ENCODE data around the gene ZNF3.

DNA sequence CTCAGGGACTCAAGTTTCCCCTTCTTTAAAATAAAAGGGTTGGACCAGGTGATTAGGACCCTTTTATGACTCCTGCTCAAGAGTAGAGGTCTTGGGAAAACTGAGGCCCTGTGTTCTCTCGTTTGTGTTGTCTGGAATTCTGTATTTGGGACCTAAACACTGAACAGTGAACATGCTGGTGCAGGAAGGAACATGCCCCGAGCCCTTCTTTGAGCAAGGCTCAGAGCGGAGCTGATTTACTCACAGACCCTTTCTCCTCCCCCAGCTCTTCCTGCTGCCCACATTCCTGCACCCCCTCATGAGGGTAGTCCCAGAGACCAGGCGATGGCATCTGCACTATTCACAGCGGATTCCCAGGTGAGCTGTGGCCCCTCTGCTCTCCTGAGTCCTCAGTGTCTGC lies 51.9 kb downstream of the ZNF3 start:
- TF ChIP-seq NFE2L1 (tag; IDR thresholded peaks at IDR 0.05; ENCODE audit: borderline replicate concordance, low read depth): no peak
- TF ChIP-seq CBFB (CRISPR knock-in tag; IDR thresholded peaks at IDR 0.05): no peak
- TF ChIP-seq ESRRA (IDR thresholded peaks at IDR 0.05; ENCODE audit: borderline replicate concordance, low read depth): no peak
- no peak for TF ChIP-seq TBP (optimal IDR thresholded peaks at IDR 0.05; ENCODE audit: low read depth, low read length)
